ENCODE data around the gene PHLPP1. TPM values are rescaled to one million over a fixed set of nuclear protein-coding genes. Genes with fewer than 3 reads are reported as not detected.

PHLPP1 gene
- polyA plus RNA-seq, 4 donors = 16.4 to 20.5 (median 18.0) TPM

DNA sequence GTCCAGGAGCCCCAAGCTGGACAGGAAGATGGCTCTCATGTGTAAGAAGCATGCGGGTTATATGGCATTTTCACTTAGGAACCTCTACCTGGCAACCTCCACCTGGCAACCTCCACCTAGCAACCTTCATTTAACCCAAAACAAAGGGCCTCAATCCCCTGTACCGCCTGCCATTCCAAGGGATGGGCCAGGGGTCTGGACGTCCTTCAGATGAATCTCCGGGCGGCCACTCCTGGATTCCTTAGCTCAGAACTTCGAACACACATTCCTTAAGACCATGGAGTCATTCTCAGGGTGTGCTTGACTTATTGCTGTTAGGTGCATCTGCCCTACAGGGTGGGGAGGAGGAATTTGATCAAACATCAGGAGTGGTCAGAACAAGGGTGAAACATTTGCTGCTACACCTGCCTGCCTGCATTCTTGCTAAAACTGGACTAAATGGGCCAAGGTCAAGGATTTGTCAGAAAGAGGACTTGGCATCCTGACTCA lies 277.6 kb downstream of the PHLPP1 start:
- no peak for DNase-seq (ENCODE audit: low read depth in 4 of 4, low spot score in 3 of 4)

DNA sequence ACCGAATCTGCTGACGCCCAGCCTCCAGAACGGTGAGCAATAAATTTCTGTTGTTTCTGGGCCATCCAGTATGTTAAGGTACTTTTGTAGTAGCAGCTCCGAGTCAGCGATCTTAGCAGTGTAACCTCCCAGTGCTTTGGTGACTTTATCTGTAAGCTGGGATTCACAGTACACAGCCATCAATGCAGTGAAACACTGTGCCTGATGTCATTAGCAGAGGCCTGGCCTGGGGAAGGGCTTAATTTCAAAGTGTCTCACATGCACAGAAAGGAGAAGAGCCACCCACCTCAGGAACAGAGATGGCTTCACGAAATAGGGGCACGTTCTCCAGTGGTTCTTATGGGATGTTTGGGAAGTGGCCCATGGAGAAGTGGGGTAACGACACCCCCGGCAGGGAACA lies 281.2 kb downstream of the PHLPP1 start:
- DNase-seq (ENCODE audit: low read depth in 4 of 4, low spot score in 3 of 4) = no peak

DNA sequence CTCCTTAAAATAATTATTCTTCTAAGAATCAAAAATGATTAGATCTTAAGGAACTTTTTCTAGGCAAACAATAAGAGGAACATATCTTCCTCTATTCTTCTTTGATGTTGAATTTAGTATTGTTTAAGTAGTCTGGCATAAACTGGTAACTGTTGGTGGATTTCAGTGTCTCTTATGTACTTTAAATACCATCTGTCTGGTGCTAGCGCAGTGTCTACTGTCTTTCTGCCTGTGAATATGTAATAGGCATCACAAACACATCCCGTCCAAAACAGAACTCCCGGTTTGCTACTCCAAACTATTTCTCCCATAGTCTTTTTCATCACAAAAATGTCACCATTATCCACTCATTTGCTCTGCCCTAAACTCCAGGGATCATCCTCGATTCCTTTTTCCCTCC lies 281.7 kb downstream of the PHLPP1 start:
- no peak for DNase-seq (ENCODE audit: low read depth in 4 of 4, low spot score in 3 of 4)

DNA sequence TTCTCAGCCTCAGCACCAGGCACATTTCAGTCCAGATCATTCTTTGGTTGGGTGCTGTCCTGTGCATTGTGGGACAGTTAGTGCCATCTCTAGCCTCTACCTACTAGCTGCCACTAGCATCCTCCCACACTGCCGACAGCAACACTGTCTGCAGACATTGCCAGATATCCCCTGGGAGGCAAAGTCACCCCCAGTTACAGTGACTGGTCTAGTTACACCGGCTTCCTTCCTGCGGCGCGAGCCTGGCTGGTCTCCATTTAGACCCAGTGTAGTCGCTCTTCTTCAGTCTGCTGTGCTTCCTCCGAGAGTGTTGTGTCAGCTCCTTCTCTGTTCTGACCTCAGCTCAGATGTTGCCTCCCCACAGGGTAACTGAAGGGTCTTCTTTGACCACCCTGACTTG lies 283.1 kb downstream of the PHLPP1 start:
- DNase-seq (ENCODE audit: low read depth in 4 of 4, low spot score in 3 of 4) = no peak

DNA sequence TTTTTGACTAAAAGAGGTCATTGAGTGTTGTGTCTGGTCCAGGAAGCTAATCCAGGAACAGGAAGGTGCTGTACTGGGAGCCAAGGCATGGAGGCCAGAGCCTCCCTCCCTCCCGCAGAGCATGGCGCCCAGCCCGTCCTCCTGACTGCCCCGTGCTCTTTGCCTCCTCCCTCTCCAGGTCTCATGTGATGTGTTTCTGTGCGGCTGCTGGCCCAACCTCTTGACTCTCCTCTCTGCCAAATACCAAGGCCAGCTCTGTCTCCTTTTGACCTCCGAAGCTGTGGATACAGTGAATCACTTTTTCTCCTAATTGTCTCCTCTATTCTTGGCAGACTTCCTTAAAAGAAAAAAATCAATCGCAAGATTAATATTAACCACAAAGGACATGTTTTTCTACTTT lies 284.1 kb downstream of the PHLPP1 start:
- no peak for DNase-seq (ENCODE audit: low read depth in 4 of 4, low spot score in 3 of 4)

DNA sequence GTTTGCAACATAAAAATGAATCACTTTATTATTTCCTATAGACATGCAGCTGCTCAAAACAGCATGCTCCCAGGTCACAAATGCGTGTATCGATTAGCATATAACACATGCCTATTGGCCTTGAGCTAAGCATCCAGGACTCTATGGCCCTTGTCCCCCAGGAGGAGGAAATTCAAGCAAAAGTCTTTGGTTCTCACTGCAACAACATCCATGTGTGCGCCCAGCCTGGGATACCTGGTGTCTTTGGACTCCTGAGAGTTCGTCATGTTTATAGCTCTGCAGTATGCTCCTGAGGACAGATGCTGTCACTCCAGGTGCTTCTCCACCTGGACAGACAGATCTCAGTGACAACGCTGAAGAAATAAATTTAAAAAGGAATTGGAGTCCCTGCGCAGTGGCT lies 284.6 kb downstream of the PHLPP1 start:
- no peak for DNase-seq (ENCODE audit: low read depth in 4 of 4, low spot score in 3 of 4)

DNA sequence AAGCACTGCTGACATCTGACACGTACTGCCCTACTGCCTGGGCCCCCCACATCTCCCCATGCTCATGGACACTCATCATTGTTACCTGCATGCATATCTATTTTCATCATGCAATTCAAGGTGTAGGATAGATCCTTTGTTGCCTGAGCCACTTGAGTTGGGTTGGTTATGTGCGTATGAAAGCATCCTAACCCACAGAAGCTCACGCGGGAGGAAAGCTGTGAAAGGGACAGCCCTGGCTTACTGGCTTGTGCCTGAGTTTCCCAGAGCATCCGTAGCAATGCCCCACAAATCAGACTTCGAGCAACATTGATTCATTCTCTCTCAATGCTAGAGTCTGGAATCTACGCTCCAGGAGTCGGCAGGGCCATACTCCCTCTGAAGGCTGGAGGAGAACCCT lies 285.5 kb downstream of the PHLPP1 start:
- no peak for DNase-seq (ENCODE audit: low read depth in 4 of 4, low spot score in 3 of 4)

DNA sequence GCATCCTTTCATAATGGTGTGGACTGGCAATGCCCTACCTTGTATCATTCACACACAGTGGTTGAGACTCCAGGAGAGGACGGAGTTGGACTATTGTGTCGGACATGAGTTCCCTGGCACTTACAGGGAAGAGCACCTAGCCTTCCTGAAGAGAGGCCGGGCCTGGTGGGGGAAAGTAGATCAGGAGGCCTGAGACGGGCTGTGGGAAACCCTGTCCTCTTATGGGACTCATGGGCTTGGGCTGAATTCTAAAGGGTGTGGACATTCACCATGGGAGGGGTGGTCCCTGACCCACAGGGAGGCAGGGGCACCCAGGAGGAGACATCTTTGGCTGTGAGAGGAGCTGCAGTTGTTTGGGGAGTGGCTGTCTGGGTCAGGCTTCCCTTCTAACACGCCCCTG lies 286.5 kb downstream of the PHLPP1 start:
- DNase-seq (ENCODE audit: low read depth in 4 of 4, low spot score in 3 of 4) = no peak

DNA sequence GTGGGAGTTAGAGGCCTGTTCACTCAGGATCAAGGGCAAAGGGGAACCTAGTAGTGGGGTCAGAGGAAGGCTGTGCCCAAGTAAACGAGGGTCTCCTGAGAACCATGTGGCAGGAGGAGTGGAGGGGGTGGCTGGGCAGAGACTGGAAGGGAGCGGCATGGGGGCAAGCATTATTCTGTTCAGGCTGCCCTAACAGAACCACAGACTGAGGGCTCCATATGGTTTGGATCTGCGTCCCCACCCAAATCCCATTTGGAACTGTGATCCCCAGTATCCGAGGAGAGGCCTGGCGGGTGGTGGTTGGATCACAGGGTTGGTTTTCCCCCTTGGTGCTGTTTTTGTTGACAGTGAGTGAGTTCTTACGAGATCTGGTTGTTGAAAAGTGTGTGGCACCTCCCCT lies 287.0 kb downstream of the PHLPP1 start:
- no peak for DNase-seq (ENCODE audit: low read depth in 4 of 4, low spot score in 3 of 4)

DNA sequence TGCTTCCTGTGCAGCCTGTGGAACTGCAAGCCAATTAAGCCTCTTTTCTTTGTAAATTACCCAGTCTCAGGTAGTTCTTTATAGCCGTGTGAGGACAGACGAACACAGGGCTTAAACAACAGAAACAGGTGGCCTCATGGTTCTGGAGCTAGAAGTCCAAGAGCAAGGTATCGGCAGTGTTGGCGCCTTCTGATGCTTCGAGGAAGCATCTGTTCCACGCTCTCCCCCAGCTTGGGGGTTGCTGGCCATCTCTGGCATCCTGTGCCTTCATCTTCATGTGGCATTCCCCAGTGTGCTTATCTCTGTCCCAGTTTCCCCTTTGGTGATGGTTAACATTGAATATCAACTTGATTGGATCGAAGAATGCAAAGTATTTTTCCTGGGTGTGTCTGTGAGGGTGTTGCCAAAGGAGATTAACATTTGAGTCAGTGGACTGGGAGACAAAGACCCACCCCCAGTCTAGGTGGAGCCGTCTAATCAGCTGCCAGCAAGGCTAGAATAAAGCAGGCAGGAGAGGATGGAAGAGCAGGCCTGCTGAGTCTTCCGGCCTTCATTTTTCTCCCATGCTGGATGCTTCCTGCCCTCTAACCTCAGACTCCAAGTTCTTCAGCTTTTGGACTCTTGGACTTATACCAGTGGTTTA lies 287.6 kb downstream of the PHLPP1 start:
- no peak for DNase-seq (ENCODE audit: low read depth in 4 of 4, low spot score in 3 of 4)

DNA sequence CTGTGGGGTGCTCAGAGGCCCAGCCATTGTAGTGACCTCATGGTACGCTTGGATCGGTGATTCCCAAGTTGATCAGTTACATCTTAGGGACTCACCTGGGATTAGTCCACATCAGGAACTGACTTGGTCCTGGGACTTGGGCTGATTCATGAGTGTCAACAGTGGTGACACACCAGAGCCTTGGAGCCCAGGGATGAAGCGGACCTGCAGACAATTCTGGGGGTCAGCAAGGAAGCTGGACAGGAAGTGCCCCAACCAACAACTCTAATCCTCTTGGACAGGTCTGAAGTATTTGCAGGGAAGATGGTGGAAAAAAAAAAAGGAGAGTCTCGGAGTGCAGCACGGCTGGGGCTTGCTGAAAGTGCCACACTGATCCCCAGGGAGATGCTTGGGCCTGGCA lies 288.6 kb downstream of the PHLPP1 start:
- DNase-seq (ENCODE audit: low read depth in 4 of 4, low spot score in 3 of 4) = no peak

DNA sequence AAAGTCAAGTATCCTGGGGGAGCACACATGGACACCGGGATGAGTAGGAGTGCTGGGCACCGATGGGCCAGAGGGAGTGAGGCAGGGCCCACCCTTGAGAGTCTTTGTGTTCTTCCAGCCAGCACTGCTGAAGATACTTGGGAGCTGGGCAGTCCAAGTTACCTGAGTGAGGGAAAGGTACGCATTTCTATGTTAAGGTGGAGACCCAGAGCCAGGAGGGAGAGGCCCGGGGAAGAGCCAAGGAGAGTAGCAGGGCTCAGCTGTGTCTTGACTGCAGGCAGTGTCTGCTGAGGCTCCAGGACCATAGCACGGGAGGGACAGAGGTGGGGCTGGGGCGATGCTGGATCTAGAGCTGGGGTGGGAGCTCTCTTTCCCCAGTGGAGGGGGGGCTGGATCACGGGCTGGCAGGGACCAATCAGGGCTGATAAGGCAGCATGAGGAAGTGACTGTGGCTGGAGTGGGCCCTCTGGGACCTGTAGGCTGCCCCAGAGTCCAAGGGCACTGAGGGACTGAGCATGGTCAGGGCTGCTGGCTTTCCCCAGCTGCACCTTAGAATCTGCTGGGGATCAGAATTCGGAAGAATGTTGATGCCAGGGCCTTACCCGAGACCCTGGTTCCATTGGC lies 289.2 kb downstream of the PHLPP1 start:
- no peak for DNase-seq (ENCODE audit: low read depth in 4 of 4, low spot score in 3 of 4)

DNA sequence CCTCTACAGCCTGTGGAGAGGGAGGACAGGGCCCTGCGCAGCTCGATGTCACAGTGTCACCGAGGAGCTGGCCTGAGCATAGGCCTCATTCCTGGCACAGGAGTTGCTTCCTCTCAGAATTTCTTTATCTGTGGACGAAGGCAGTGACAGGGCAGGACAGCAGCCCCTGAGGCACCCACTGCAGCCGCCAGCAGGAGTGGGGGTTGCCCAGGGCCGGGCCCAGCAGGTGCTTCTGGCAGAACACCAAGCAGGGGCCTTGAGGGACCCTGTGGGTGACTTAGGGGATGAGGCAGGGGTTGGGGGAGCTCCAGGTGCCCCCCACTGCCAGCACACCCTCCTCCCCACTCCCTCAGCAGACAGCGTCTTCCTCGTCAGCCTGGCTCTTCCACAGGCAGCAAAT lies 290.0 kb downstream of the PHLPP1 start:
- no peak for DNase-seq (ENCODE audit: low read depth in 4 of 4, low spot score in 3 of 4)

DNA sequence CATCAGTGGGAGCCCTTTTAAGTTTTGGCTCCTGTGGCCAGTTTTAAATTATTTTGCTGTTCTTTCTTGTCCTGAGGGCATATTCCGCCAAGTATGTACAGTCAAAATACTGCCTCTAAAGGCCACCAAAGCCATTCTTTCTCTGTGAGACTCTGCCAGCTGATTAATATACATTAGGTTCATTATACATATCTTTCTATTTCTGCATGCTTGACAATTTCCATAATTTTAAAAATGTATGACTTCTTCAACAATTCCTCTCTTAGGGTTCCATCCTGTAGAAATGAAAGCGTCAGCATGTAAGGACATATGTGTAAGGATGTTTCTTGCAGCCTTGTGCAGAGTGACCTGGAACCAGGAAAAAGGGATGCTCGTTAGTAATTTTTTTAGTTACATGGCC lies 291.9 kb downstream of the PHLPP1 start:
- DNase-seq (ENCODE audit: low read depth in 4 of 4, low spot score in 3 of 4) = no peak

DNA sequence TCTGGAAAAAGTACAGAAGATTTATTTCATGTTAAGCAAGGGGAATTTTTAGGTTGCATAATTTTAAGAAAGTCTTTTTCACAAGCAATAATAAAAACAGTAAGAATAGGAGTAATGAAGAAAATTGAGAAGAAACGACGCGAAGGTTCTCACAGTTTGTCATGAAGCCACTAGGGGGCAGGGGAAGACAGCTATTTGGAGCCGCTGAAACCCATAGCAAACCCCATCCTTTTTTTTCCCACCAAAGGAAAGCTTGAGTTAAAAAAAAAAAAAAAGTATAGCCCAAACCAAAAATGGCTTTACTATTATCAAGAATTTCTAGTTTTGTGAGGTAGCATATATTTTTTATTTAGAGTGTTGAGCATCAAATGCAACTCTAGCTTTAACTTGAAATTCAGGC lies 300.9 kb downstream of the PHLPP1 start:
- DNase-seq (ENCODE audit: low read depth in 4 of 4, low spot score in 3 of 4) = peak; percentile 26 to 49 (median 44)

DNA sequence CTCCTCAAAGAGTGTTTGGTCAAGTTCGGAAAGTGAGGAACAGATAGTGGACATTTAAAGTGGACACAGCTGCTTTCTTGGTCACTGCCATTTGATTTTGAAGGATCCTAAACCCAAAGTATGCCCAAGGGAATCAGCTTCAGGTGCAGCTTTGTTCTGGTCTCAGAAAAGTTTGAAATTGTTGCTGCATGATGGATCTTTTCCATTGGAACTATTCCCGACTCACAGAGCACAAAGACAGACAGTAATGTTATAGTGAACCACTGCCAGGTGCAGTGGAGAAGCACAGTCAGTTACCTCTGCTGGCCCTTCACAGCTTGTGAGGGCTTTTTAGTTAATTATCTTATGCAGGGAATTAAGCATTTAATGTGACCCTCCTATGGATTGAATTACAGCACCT lies 301.7 kb downstream of the PHLPP1 start:
- DNase-seq (ENCODE audit: low read depth in 4 of 4, low spot score in 3 of 4) = no peak

DNA sequence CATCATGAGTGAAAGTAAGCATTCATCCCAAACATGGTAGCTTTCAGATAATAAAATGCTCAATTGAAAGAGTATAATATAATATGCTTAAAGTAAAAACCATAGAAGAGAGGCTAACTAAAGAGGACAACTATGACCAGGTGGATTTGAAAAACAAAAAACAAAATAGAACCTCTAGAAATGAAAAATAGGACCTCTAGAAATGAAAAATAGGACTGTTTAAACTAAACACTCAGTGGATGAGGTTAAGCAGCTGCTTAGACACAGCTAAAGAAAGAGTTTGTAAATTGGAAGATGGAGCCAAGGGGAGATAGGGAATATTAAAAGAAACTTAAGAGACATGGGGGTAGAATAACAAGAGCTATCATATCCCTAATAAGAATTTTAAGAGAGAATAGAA lies 302.6 kb downstream of the PHLPP1 start:
- DNase-seq (ENCODE audit: low read depth in 4 of 4, low spot score in 3 of 4) = no peak

DNA sequence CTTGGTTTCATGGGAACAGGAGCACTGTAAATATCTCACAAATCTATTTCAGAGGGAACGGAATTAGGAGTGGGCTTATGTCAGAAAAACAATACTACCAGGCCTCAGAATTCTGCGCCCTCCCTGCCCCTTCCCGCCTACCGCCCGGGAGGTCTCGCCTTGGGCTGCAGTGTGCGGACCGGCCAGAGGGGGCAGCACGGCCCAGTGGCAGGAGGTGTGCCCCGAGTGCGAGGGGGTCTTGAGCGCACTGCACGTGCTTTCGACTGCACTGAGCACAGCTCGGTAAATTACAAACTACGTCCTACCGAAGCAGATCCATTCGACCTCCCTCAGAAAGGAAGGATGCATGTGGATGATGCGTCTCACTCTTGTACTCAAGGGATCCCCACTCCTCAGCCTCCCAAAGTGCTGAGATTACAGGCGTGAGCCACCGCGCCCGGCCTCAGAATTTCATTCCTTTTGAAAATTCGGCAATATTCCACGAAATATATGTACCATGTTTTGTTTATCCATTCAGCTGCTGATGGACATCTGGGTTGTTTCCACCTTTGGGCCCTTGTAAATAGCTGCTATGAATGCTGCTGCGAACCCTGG lies 307.2 kb downstream of the PHLPP1 start:
- no peak for DNase-seq (ENCODE audit: low read depth in 4 of 4, low spot score in 3 of 4)

DNA sequence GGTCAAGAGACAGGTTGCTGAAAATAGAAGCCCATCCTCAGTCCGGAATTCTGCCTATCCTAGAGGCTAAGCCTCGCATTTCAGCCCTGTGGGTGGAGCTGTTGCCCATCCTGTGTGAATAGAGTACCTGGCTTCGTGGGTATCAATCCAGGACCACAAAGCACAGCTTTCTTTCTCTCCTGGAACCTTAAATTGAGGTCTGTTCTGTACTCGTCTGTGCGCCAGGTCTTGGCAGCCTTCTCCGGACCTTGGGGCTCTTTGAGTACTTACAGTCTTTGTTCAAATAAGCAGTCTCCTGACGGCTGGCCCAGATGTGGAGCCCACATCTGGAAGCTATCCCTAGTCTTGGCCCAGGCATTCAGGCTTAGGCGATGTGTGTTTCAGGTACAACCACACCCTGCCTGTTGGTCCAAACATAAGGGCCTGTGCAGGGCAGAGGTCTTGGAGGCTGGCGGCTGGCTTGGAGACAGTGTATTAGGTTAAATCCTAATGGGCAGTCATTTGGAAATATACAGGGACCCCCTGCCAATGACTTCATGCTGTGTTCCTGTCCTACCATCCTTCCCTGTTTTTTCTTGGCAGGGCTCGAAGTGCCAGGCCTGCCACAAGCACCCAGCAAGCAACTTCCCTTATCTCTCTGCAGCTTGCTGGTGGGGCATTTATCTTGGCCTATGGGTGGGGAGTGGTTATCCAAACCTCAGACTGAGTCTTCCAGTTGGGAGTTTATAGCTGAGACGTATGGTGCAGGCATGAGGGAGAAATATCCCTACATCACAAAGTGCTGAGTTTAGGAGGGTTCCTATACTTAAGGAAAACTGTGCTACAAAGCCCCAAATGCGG lies 310.1 kb downstream of the PHLPP1 start:
- DNase-seq (ENCODE audit: low read depth in 4 of 4, low spot score in 3 of 4) = peak in 1 of 4 donors; percentile 6

DNA sequence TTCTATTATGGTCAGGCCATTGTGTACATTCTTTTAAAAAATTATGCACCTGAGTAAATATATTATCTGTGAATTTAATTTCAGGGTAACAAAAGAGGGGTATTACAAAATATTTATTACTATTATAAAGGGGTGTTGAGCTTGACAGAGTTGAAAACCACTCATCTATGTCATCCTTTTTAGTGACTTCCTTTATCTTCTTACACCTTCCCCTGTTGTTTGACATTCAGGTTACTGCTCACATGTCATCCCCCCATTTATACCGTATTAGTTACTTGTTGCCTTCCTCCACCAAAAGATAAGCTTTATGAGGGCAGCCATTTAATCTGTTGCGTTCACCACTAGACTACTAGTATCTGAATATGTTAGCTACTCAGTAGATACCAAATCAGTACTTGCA lies 313.0 kb downstream of the PHLPP1 start:
- DNase-seq (ENCODE audit: low read depth in 4 of 4, low spot score in 3 of 4) = no peak

Measured in right renal pelvis (tissue), 4 donors.